ENCODE measurements around the gene IL21R.

The IL21R gene

GRCh38 chr16:27468941-27469531 is 67.1 kb downstream of the IL21R start:
- no peak for DNase-seq

- DNase-seq = no peak
Measured at GRCh38 chr16:27470567-27471431, 68.8 kb downstream of the IL21R start.

DNA sequence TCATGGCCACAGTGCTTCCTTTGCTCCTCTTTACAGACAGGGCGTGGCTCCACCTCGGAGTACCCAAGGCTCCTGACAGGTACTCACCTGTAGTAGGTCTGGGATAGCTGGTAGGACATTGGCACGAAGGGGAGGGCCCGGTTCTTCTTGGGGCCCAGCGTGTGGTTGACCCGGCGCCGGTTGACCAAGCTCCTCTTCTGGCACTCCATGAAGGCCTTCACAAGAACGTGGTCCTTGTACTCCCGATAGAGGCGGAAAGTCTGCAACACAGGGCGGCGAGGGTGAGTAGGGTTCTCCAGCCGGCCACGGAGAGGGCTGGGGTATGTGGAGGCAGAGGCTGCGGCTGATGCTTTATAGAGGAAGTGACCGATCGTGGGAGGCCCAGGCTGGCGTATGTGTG is 69.7 kb downstream of the IL21R start:
- no peak for DNase-seq

- no peak for DNase-seq
Measured at GRCh38 chr16:27472091-27473020, 70.4 kb downstream of the IL21R start.

- DNase-seq = no peak
Measured at GRCh38 chr16:27473101-27473900, 71.3 kb downstream of the IL21R start.

DNA sequence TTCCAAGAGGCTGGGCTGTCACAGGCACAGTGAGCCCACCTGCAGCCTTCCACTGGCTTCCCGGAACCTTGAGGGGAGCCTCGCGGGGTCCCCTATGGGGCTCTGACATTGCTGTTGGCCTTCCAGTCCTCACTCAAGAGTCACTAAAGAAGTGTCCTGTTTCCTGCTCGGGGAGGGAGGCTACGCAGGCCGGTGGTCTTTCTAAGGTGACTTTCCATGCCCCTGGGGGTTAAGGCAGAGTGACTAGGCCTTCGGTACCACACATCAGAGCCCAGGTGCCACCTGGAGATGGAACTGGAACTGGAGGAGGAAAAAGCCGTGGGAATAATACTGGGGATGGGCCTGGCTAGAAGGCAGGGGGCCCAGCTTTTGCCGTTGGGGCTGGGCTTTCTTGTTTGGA is 72.1 kb downstream of the IL21R start:
- DNase-seq = no peak

DNA sequence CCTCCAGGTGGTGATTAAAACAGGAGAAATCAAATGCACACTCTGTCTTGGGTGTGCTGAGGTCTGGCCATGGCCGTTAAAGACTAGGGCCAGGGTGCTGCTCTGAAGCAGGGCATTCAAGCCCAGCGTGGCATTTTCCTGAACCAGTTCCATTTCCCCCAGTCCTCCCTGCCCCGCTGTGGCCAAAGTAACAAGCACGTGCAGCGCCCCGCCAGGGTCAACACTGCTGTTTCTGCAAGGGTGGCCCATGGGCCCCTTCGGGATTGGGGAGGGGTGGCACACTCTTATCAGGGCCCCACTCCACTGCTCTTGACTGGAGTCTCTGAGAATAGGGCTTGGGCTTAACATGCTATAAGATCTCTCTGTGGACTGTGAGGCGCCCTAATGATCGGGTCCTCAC is 72.9 kb downstream of the IL21R start:
- no peak for DNase-seq

DNA sequence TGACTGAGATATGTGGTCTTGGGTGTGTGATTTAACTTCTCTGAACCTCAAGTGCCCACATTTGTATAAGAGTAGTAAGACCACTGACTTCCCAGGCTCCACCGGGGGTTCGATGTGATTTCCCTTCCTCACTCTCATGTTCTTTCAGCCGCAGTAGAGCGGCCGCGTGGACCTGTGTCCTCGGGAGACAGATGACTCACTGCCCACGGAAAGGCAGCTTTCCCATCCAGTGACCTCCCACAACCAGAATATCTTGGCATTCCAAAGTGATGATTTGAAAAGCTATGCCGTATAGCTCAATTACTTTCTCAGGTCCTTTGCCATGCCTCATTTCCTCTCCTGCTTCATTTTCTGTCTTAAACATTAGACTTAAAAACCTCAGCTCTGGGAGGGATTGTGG is 73.6 kb downstream of the IL21R start:
- DNase-seq = no peak

DNA sequence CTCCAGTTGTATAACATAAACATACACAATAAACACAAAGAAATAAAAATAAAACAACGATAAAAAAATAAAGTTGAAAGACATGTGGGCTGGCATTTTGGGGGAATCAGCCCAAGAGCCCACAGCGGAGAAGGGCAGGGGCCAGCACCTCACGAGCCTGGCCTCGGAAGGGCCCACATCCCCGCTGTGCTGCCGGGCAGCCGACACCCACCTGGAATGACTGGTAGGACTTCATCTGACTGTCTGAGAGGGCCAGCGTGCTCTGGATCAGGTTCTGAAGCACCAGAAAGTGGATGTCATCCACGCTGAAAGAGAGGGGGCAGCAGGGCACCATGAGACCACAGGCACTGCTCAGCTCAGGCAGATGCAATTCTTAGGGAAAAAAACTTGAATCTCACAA is 74.3 kb downstream of the IL21R start:
- no peak for DNase-seq

GRCh38 chr16:27480761-27481160 is 78.8 kb downstream of the IL21R start:
- DNase-seq = no peak

DNA sequence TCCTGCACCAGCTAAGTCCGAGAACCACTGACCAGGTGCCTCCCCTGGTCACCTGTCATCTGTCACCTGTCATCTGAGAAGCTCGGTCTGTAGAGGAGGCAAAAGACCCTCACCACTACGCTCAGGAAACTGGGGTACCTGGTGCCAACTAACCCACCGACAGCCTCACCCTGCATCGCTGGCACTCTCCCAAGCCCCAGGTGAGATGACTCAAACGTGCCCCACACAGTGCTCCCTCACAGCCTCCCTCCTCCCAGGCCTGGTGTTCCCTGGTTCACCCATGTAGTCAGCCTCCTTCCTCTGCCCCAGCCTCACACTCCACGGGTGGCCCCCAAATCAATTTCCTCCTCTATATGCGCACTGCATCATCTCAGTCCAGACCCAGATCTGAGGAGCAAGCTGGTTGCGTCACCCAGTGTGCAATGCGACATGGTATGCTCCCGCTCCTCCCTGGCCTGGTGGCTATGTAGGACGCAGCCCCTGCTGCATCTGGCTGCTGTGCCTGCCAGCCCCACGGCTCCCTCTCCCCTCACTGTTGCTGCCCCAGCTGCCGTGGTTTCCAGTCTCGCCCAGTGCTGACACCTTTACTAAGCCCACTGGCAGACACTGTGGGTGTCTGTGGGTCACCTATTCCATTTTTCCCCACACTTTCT is 79.4 kb downstream of the IL21R start:
- DNase-seq = no peak

GRCh38 chr16:27482397-27483087 is 80.6 kb downstream of the IL21R start:
- no peak for DNase-seq

DNA sequence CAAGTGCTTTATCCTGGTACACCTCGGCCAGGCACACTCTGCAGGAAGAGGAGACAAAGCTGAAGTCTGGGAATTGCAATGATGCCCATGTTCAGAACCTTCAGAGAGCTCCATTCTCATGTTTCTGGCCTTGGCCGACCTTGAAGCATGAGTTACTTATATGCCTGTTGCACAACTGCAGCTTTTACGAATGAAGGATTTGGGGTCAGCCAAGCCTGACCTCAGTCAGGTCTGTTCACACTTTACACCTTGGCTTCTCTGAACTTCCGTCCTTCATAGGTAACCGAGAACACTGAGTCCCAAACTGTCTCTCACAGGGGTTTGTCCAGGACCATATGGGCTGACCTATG is 81.1 kb downstream of the IL21R start:
- no peak for DNase-seq

DNA sequence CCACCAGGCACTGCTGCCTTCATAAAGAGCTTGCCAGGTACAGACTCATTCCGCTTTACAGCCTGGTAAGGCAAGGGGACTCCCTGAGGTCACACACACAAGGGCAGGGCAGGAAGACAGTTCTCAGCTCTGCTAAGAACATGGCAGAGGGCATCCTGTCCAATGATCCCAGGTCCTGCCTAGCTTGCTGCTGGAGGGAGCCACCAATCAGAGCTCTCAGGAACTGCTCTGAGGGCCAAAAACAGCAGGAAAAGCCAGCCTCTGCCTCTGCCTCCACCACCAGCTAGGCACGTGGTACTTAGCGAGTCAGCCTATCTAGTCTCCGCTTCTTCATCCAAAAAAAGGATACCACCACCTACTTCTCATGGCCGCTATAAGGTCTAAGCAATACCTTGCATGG is 81.7 kb downstream of the IL21R start:
- no peak for DNase-seq

DNA sequence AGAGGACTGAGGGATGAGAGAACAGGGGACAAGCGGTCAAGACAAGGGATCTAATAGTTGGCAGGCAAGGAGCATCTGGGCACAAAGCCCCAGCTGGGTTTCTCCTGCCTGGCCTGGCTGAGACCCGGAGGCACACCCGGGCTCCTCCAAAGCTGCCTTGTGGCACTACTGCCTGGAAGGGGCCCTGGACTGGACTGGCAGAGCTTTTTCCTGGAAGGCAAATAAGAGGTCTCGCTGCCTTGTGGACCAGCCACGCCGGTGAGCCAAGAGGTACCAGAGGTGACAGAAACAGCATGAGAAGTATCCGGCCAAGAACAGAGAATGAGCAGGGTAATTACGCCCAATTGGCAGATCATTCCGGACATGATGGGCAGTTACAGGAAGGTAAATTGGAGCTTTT is 83.2 kb downstream of the IL21R start:
- no peak for DNase-seq

DNA sequence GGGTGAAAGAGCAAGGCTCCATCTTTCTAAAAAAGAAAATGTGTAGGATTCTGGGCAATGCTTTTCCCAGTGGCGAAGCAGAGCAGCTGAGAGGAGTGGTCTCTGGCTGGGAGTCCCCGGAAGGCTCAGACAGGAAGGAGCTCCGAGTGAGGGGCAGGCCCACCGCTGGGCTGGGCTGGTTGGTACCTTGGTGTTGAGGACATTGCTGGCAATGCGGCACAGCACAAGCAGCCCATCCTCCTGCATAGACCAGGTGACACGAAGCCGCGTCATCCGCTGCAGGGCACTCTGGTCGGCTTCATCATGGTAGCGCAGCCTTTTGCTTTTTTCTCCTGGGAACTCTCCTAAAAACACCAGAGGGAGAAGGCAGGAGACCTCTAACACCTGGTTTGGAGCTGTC is 83.8 kb downstream of the IL21R start:
- no peak for DNase-seq

DNA sequence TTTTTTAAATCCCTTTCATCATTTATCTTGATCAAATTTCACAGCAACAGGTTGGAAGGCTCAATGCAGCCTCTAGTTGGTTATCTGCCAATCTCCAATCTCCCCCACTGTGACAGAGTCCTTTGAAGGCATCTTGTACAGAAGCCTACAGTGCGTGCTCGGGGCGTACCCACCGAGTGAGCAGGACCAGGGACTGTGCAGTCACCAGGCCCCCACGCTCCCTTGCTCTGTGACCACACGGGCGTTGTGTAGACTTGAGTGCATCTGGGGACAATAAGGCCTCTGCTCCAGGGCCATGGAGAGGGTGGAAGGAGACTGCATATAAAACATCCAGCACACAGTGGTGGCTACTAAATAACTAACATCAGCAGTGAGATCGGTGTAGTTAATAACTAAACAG is 84.4 kb downstream of the IL21R start:
- DNase-seq = no peak

- DNase-seq = no peak
Measured at GRCh38 chr16:27486760-27487159, 84.8 kb downstream of the IL21R start.

- DNase-seq = no peak
Measured at GRCh38 chr16:27489421-27489820, 87.4 kb downstream of the IL21R start.

DNA sequence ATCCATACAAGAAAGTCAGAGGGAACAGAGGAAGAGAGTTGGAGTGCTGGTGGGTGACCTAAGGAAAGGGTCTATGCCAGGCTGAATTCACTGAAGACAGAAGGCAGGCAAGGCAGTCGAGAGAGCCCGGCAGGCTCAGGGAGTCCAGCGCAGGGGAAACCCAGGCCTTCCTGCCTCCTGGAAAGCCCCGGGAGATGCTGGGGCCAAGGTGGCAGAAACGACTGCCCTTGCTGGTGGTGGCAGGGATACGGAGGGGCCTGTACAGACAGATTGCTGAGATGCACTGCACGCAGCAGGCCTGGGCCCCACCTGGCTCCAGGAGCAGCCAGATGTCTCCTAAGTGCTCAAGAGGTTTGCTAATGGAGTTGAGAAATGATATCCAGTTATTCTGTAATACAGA is 87.9 kb downstream of the IL21R start:
- no peak for DNase-seq

DNA sequence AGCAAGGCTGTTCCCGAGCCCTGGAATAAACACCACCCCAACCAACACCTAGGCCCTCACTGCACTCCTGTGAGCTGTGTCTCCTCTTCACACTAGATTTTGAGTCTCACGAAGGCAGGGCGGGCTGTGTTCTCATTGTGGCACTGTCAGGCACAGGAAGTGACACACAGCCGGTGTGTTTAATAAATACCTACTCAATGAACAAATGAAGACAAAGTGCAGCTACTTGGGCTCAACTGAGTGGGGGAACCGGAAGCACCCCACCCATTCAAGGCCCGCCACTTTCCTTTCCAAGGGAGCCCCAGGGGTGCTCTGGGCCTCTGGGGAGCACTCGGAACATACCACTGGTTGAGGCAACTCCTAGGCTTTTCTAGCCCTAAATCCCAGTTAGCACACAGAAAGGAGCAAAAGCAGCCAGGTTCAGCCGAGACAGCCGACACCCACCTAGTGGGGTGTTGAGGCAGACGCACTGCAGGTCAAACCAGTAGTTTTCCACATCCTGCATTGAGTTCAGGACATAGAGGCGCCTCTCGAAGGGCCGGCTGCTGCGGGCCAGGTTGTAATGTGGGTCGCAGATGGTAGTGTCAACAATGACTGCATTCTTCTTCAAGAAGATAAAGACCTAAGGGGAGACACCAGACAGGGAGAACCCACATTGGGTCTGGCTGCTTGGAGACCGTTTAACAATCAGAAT is 90.1 kb downstream of the IL21R start:
- peak; percentile 21 for DNase-seq
